Left colon (tissue), 2 donors: ENCODE data around the gene ALDOB. TPM values are rescaled to one million over a fixed set of nuclear protein-coding genes. Genes with fewer than 3 reads are reported as not detected.

Experiments
- total RNA-seq, 2 donors: library from RNA; stranded (reverse); fragmentation: NEBNext Ultra II Directional; extraction: Animal tissue kit (Norgen Biotek cat#: 25700); gene quantifications; one replicate each; pipeline ENCODE4 v1.2.1, GENCODE V29; 2021
- donor health status: DM: no; HTN: no; CAD: no.
- donor health status: DM: yes; HTN: yes; CAD: no.

ALDOB gene
- total RNA-seq, 2 donors from 2014 or later, result 2.7 to 39.3 TPM

Other genes with a start within 250 kb of the ALDOB start
- not detected for gene BAAT, start 50.8 kb downstream of the ALDOB start, total RNA-seq
- gene MRPL50, start 37.2 kb downstream of the ALDOB start, total RNA-seq, result 1 to 10 TPM; 8.1 to 8.8 TPM
- 10 to 100 TPM; 14.1 to 17.5 TPM for gene ZNF189, start 36.9 kb downstream of the ALDOB start, total RNA-seq
- 10 to 100 TPM; 31.9 to 35.0 TPM for gene RNF20, start 98.1 kb upstream of the ALDOB start, total RNA-seq
- gene PPP3R2, start 159.2 kb upstream of the ALDOB start, total RNA-seq, result under 1 TPM in 1 of 2 donors, not detected in 1; 0.12 TPM